ENCODE measurements around the gene LINC00237.

LINC00237 gene

DNA sequence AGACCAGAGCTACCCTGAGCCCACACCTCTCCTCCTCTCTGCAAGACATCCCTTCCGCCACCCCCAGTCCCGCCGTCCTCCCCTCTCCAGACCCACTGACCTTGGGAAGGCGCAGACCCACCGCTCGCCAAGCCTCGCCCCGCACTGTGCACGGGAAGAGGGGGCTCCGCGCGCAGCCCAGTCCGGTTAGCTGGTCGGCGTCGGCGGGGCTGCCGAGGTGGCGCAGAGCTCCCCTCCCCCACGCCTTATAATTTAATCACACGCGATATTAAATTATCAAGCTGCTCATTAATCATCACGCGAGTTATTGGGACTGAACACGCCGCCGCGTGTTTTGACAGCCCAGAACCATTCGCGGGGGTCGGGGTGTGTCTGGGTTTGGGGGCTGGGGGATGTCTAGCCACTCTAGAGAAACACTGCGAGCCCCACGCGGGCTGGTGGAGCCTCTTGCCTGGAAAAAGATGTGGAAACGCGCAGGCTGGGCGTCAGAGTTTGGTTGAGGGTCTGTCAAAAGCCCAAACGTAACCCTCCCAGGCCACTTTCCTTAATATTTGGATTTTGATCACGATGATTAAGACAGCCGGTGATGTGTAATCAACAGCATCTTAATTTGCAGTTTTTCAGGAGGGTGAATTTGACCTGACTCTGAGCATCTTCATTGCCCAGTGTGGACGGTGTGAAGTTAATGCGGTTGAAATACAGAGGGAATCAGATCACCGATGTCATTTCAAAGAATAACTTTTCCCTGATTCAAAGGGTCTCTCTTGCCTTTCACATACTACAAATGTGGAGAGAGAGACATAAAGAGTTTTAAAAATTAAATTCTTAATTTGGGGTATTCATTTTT, at the start of gene LINC00237:
TSS of gene LINC00237 (minus strand) at position 188 of the 847 bp plus-strand sequence.
- DNase-seq, result no peak

DNA sequence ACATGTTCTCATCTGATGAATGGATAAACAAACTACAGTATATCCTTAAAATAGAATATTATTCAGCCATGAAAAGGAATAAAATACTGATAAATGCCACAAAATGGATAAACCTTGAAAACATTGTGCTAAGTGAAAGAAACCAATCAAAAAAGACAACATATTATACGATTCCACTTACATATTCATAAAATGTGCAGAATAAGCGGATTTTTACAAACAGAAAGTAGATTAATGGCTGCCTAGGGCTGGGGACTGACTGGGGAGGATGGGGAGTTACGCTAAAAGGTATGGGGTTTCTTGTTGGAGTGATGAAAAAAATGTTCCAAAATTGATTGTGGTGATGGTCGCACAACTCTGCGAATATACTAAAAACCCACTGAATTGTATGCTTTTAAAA, 49.1 kb upstream of the LINC00237 start:
- no peak for DNase-seq

DNA sequence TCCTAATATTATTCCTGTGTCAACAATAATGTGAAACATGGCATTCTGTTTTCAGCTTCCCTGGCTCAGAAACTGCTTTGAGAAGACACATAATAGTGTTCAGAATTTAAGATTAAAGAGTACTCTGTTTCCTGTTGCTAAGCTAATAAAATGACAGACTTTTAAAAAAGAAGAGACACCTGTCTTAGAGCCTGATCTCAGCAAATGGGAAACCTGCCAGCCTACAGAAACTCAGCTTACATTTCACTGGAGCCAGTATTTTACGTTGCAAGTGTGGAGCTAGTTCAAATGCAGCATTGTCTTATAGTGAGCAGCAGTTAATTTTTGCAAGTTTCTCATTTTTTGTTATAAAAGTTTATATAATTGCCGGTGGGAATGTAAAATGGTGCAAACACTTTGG, 48.5 kb upstream of the LINC00237 start:
- DNase-seq, result no peak

DNA sequence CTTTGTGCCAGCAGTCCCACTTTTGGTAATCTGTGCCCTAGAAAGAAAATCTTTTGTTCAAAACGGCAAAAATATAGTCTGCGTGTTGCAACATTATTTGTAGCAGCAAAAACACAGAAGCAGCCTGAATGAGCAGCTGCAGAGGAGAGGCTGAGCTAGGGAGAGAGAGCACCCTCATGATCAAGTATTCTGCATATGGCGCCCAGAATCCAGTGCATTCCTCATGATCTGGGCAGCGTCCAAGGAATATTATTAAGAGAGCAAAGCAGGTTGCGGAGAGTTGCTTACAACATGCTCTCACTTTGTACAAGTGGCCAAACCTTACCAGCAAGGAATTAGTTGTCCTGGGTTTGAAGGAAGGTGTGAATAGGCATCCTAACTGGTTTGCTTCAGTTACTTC, 45.6 kb upstream of the LINC00237 start:
- DNase-seq, result no peak

DNA sequence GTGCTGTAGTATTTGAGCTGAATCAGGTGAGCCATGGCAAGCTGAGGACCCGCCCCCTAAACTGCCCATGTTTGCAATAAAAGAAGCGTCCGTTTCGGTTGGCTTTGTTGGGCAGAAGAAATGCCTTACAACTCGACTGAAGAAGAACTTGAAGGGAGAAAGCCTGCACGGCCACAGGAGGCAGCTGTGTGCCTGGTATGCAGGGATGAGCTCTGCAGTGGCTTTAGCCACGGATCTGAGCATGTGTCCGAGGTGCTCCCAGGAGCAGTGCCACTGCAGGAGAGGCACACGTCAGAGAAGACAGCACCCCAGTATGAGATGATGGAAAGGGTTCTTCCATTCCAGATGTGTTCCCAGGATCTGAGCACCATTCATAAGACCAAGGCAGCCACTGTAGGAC, 43.2 kb upstream of the LINC00237 start:
- no peak for DNase-seq

DNA sequence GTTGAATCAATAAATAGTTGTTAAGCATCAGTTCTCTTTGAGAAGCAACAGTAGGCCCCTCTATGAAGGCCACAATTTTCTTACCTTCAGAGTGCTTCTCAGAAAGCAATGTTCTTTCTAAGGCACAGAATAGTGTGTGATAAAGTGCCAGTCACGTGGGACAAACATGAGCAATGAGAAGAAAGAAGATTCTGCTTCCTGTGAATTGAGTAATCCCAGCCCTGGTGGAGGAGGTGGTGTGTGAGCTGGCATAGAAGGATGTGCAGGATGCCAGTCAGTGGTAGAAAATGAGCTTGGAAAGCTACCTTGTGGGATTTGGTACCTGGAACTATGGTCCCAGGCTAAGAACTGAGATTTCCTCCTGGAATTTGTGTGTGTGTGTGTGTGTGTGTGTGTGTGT, 41.4 kb upstream of the LINC00237 start:
- peak; percentile 72 for DNase-seq

DNA sequence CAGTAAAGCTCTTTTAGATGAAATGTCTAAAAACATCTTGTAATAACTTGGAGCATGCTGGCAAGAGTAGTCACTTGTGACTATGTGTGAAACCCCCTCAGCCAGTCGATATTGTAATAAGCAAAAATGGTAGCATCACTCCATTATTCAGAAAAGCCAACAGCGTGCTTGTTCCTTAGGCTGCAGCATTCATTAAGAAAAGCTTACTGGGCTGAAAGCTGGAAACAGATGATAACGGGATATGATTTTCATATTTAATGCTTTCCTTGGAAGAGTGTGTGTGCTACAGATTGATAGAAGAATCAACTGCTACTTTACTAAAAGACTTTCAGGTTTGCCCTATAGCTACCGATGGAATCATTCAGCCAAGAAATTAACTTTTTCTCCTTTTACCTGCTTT, 40.1 kb upstream of the LINC00237 start:
- DNase-seq, result no peak

DNA sequence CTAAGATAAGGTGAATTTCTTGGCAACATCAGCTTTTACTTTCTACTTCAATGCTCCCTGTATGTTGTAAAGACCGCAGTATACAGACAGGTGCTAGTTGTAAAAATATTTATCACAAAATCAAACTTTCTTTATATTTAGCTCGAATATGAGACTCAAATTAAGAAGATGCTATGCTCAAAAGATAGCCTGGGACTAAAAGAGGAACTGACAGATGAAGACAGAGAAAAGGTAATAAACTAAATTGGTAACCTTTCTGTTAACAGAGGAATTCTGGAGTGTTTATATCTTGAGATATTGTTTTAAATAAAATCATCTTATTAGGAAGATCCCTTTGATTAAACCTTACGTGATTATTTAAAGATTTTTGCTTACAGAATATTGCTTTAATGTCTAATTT, 39.3 kb upstream of the LINC00237 start:
- DNase-seq, result no peak

DNA sequence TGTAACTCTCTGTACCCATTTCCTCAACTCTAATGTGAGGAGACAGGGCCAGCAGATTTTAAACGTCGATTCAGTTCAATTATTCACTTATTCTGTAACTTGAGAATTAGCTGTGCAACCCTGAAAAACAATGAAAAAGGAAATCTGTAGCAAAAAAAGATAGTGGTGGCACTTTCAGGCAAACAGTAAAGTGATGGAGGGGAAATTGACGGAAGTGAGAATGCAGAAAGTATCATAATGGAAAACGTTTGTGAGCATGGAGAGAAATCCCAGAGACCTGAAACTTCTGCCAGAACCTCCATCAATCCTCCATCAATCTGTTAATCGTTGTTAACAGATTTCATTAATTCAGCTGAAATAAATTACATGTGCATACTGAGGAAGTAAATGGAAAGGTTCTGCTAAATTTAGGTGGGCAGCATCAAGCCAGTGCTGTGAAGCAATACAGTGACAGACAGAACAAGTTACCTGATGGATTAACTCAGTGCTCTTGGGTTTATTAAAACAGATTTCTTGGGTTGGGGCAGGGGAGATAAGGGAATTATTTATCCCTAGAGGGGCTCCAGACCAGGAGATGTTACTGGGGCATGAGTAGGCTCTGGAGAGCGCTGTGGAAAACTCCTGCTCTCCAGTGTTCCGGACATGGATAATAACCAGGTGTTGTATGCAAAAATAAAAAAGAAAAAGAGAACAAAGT, 37.2 kb upstream of the LINC00237 start:
- no peak for DNase-seq

DNA sequence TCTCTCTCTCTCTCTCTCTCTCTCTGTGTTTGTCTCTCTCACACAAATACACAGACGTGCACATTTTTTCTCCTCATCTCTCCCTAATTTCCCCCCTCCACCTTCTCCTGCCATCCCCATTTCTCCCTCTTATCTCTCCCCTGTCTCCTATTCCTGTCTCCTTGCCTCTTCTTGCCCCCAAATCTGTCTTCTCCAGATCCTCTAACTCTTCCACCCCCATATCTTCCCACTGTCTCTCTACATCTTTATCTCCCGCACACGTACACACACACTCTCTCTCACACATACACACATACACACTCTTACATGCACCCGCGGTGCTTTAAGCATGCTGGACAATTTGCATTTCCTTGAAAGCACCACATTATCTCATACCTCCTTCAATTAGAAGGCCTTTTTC, 35.7 kb upstream of the LINC00237 start:
- no peak for DNase-seq

DNA sequence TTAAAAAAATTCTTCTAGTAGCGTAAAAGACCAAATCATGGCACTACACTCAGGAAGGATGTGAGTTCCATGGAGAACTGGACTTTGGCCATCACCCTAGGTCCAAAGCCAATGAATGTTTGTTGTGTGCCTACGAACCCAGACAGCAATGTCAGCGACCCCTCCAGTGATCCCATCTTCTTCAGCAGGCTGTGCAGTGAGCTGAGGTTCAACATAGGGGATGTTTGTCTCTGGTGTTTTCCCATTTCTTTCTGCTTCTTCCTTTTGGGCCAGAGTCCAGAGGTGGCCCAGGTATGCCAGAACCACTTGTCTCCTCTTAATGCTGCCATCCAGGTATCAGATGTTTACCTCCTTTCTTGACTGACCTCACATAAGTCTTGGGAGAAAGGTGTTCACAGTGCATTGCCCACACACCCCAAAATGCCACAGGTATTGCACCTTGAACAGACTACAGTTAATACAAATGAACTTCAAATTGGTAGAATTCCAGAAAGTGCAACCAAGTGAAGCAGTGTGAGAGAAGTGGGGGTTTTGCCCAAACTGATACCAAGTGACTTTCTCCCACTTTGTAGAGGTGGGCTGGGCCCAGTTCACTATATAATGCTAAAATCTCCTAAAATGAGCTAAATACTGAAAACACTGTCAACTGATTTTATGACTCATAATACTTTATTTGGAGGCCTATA, 33.9 kb upstream of the LINC00237 start:
- no peak for DNase-seq

DNA sequence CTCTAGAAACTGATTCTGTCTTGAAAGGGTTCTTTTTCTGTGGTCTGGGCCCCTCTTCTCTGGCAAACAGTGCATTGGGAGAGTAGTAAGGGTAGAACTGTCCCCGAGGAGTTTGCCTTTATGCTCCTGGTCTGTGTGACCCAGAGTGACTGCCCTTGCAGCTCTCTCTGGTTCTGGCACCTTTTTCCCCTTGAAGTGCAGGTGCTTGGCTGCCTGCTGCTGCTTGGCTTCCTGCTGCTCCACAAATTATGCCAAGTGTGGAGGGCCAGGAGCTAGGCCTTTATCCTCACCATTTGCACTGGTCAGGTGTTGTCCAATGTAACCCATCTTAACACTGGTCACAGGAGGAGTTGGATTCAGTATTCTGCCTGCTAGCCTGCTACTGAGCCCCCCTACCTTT, 30.9 kb upstream of the LINC00237 start:
- DNase-seq, result no peak

DNA sequence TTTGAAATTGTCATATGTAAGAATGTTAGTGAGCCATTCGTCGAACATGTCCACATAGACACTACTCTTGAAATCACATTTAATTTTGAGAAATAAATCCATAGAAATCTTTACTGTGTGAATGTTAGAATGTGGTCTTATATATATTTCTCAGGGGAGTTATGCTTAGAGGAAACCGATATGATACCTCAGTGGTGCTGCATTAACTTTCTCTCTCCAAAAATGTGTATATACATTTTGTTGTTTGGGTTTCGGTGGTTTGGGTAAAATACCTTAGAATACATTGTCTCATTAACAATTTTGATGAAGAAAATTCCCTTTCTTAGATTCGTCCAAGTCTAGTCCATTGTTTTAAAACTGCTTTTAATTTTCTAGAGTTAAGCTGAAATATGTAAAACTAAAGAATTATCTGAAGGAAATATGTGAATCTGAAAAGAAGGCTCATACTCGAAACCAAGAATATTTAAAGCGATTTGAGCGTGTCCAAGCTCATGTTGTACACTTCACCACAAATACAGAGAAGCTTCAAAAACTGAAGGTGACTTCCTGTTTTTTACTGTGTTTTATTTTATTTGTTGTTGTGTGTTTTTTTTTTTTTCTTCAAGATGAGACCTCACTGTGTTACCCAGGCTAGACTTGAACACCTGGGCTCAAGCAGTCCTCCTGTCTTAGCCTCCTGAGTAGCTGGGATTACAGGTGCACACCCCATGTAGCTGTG, 30.0 kb upstream of the LINC00237 start:
- DNase-seq, result no peak

DNA sequence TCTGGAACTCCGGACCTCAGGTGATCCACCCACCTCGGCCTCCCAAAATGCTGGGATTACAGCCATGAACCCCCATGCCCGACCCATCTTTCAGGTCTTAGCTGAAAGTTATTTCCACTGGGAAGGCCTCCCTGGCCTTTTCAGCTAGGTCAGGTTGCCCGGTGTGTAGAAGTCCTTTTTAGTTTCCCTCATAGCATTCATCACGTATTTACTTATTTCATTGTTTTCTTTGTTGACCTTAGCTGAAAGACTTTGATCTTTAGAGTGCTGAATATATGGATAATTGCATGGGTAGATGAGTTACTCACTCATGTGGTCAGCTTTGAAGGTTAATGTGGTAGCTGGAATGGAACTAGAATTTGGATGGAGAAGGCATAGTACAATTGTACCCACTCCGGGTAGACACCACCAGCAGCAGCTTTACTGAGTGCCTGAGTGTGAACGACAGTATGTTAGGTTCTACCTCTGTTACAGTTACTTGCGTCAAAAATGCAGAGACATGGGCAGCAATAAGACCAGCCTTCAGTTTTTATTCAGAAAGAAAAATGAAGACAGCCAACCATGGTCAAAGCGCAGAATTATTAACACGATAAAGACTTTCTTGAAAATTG, 28.8 kb upstream of the LINC00237 start:
- DNase-seq, result no peak

DNA sequence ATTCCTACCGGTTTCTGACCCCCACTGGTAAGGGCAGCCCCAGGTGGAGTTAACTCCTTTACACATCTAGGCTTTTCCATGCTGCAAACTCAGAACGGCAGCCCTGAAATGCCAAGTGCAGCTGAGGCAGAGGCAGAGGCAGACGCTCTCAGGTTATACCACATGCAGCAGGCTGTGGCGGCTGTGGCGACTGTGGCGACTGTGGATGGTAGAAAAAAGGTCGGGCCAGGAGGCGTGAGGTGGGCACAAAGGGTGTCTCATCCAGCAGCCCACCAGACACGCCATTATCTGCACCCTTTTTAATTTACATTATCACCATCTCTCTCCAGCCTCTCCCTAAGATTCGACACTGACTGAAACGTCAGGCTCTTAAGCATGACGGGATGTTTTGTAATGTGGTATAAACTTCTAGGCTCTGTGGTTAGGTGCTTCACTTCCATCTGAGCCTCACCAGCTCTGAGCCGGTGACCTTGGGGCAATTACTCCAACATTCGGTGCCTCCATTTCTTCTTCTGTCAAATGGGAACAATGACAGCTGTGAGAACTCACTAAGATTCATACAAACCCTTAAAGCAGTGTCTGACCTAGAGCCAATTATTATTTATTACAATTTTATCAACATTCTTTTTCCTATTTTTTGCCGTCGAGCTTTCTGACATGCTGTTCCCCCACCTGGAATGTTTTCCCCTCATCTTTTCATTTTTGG, 27.9 kb upstream of the LINC00237 start:
- DNase-seq, result no peak

DNA sequence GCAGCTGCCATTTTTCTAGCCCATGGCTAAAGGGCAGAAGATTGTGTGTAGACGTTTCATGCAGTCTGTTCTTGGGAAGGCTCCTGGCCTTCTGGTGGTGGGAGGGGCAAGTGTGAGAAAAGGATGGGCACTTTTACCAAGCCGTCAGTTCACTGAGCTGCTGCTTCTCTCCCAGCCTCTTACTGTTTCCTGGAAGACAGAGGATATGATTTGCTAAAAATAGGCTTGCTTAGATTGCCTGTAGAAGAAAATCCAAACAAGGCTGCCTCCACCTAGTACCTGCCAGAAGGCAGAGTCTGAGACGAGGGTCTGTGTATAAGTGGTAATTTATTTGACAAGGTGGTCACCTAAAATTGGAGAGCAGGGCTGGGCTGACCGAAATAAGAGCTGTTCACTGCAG, 27.2 kb upstream of the LINC00237 start:
- no peak for DNase-seq

DNA sequence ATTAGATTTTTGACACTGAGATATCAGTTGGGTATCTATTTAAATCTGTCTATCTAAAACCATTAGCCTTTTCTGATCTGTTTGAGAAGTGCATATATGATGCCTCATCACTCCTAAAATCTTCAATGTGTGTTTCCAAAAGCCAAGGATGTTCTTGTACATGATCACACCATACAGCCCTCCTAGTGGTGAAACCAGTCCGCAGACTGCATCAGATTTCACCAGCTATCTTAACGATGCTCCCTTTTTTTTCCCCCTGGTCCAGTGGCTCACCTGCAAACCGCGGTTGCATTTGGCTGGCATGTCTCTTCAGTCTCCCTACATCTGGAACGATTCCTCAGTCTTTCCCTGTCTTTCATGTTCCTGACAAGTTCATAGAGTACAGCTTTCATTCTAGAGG, 23.7 kb upstream of the LINC00237 start:
- DNase-seq, result no peak

DNA sequence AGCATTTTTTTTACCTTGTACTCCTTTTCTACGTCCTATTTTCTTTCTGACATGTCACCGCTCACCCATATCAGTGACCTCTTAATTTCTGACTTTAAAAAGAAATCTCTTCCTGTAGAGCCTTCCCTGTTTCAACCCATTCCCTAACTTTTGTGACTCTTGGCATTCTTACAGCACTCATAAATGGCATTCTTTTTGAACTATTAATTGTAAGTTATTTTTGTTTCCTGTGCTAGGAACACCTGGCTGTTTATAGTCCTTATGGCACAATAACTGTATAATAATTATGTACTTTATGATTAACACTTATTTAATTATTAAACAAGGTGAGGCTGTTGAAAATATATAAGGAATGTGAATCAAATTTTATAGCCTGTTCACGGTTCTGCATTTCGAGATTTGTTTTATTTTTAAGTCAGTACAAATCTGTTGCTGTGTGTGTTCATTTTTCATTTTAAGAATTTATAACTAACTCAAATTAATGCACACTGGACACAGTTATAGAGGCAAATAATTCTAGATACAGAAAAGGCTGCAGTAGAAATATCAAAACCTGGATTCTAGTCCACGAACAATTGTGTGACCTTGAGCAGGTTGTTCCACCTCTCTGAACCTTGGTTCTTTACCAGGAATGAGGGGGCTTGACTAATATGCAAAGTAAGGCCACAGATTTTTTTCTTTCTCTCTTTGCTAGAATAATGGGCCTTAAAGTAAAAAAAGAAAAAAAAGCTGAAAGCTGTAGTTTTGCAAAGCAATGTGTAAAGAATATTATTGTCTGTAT, 21.2 kb upstream of the LINC00237 start:
- DNase-seq, result no peak

DNA sequence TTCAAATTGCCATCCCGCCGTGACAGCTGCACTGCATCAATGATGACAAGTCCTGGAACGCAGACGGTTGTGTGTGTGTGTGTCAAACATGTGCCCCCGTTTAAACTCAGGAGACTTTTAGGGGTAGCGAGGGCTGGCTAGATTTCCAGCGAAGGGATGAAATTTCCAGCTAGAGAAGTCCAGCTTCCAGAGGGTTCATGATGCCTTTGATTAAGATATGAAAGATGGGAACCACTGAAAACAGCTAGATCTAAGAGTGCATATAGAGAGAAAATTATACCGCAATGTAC, 20.4 kb upstream of the LINC00237 start:
- no peak for DNase-seq

DNA sequence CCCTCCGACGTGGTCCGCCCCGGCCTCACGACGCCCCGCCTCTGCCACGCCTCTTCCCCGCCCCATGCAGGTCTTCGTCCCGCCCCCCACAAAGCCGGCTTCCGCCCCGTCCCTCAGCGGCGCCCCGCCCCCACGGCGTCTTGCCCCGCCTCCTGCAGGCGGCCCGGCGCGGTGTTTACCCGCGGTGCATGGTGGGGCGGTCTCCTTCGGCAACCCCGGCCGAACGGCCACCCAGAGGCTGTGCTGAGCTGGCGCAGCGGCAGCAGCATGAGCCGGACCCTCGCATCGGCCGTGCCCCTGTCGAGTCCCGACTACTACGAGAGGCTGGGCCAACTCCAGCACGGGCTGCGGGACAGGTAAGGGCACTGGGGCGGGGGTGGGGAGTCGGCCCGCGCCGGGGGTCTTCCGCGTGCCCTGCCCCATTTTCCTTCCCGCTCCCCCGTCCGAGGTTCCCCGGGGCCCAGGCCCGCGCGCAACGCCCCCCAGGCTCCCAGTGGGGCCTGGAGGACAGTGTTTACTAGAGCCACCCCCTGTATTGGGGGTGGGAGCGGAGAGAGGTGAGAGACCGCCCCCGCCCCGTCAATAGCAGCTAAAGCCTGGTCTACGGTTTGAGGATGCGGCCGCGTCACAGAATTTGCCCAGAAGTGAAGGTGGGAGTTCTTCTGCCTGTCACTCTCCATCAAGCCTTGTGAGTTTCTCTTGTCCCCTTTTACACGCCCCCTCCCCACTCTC, 19.9 kb upstream of the LINC00237 start, which contains the start of gene KIZ:
TSS of gene KIZ (plus strand) at position 234 of the 732 bp plus-strand sequence. CDS start at position 268, 34 bp downstream.
- DNase-seq, result peak; percentile 84
